OCI-M1 (cell line): ENCODE data around the gene MYBBP1A.

ENCODE experiments used
- DNase-seq: peaks from one replicate; lab custom pipeline; 2025; lab: John Stamatoyannopoulos, UW

MYBBP1A gene

DNA sequence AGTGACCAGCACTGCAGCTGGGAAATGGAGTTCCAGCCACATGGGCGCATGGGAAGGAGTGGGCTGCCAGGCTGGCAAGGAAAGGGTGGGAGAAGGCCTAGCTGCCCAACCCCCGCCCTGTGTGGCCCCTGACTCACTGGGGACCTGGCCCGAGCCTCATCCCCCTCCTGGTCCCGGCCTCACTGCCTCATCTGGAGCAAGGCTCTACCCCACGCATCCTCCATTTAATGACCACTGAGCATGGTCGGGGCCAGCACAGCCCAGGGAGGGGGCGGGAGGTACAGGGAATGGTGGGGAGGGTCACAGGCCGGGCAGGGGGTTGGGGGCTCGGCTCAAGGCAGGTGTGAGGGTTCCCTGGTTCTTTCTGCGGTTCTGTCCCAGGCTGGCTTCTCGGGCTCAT, 40.4 kb downstream of the MYBBP1A start:
- no peak for DNase-seq

DNA sequence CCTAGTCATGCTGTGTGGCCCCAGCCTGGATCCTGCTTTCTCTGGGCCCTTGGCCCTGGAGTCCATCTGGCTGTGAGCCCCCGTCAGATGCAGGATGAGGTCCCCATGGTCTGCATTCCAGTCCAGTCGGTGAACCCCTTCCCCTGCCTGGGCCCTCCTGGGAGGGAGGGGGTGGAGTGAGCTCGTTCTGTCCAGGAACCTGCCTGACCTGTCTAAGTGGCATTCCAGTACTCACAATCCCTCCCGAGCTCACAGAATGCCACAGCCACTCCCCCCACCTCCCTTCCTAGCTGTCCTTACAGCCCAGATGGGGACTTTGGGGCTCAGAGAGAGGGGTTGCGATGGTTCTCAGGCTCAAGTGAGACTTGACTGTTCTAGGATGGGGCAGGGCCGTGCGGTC, 41.0 kb downstream of the MYBBP1A start:
- no peak for DNase-seq

GRCh38 chr17:4513113-4514032, 41.8 kb downstream of the MYBBP1A start:
- peak; percentile 38 for DNase-seq

DNA sequence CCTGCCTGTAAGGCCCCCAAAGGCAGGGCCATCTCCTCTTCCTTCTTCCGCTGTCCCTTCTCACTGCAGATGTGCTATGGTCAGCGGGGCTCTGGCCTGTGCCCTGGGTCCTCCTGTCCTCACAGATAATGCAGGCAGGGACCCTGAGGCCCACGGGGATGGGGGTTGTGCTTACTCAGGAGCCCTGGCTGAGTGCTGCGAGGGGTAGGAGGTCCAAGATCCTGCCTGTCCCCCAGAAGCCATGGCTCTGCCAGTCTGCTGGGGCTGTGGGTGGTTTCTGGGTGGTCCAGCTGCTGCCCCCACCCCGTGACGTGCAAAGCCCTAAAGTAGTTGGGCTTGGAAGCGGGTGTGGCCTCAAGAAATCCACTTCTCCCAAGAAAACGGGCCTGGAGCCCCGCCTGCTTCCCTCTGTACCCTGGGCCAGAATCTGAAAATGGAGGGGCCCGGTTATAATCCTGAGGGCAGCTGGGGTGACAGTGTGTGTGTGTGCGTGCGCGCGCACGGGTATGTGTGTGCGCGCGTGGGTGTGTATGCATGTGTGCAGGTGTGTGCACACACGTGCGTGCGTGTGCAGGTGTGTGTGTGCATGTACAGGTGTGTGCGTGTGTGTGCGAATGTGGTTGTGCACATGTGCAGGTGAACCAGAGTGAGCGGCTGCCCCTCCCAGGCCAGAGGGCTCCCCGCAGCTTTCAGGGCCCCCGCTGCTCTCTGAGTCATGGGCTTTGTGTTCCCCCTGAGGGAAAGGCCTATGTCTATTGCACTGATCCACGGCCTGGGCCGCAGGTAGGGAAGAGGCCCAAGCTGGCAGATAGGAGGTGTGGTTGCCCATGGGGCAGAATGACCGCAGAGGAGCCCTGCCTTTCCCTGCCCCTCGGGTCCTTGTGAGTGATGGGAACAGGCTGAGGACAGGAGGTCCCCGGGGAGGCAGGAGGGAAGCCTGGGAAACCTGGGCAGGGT, 42.8 kb downstream of the MYBBP1A start:
- DNase-seq, result no peak

DNA sequence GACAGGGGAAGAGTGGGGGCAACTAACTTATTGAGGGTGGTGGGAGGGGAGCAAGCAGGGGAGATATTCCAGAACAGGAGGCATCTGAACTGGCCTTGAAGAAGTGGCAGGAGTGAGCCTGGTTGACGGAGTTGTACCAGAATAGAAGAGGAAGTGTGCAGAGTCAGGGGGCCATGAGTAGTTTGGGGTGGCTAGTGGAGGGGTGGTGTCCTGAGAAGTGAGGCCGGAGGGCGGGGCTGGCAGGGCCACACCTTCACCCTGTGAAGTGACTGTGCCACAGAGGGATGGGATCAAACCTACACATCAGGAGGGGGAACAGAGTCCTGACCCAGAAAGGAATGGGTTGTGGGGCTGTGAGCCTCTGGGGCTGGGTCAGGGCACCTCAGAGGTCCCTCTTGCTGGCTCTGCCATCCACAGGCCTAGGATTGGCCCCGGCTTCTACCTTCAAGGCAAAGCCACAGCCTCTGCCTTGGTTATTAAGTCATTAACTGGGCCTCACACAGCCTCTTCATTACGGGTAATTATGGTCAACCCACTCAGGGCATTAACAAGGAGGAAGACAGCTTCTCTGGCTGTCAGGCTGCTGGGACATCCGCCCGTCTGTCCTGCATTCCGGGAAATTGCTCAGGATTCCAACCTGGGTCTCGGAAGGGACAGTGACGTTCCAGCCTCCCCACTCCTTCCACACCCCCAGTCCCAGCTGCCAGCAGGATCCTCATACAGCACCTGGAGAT, 43.8 kb downstream of the MYBBP1A start:
- no peak for DNase-seq

- DNase-seq, result no peak
Measured at GRCh38 chr17:4510618-4510941, 44.6 kb downstream of the MYBBP1A start.

- no peak for DNase-seq
Measured at GRCh38 chr17:4509923-4510617, 45.1 kb downstream of the MYBBP1A start.

DNA sequence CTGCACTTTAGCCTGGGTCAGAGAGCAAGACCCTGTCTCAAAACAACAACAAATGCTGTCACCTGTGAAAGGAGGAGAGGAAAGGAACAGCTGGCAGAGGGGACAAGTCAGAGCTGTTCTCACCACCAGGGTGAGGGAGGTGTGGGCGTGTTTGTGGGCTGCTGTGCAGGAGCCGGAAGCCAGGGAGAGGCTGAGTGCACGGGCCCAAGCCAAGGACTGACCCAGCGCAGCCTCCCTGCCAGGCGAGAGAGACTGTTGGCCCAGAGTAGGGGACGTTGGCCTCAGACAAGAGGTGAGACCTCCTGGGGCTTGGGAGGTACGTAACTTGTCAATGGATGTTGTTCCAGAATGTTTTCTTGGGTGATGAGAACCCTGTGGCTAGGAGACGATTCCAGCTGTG, 45.8 kb downstream of the MYBBP1A start:
- peak; percentile 10 for DNase-seq

GRCh38 chr17:4508207-4508606, 47.0 kb downstream of the MYBBP1A start:
- DNase-seq, result no peak

DNA sequence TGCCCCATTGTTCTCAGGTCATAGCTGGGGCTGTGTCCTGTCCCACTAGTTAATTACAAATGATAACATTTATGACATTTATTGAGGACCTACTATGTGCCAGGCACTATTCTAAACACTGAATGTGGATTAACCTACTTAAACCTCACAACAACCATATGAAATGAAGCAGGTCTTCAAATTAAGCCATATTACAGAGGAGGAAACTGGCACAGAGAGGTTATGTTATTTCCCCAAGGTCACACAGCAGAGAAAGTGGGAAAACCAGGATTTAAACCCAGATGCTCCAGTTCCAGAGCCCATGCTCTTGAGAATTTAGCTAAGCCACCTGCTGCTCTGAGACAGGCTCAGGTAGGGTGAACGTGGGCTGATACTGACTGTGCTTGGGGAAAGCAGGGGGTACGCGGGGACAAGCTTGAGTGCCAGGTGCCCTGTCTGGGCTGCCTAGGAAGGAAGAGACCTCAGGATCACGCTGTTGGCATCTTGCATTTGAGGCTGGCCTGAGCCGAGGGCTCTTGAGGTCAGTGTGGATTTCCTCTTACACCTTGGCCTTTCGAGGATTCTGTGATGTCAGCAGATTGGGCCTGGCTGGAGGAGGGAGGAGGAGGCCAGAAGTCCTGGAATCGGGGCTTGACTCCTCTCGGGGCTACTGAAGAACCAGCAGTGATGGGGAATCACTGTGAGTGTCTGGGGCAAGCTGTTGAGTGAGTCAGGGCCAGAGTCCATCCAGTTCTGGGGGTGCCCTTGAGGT, 47.6 kb downstream of the MYBBP1A start:
- DNase-seq, result no peak

DNA sequence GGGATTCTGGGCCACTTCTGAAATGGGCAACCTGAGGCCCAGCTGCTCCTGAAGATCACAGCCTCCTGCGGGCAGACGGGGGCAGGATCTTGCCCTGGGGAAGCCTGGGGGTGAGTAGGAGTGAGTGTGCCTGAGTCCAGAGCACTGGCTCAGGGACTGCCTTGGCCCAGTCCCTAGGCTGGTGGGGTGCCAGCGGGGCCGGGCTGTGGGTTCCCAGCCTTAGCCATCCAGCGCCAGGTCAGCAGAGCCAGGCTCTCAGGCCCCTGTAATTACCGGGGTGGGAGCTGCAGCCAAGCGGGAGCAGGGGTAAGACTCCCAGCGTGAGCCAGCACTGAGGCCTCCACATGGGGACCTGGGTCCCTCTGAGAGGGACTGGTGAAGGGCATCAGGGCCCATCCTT, 48.3 kb downstream of the MYBBP1A start:
- no peak for DNase-seq

DNA sequence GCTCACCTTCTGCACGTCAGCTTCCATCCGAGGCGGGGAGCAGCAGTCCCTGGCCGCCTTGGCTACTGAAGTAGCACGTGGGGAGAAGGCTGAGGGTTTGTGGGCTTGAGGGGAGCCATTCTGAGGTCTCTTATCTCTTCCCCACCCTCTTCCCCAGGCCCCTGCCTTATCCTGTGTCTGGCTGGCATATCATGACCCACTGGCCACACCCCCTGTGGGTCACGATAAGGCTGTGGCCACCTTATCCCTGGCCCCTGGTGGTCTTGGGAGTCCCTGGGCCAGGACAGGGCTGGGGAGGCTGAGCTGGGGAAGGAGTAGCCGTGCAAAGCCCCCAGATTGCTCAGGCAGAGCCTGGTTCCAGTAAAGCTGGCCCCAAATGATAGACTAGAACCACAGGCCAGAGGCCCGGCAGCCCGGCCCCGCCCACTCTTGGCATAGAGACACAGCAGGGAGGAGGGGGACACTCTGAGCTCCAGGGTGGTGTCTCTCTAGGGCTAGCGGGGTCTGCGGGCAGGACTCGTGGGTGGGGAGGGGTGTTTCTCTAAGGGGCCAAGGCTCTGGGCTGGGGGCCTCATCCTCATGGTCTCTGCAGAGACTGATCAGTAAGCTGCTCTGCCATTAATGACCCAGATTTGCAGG, 48.9 kb downstream of the MYBBP1A start:
- DNase-seq, result peak; percentile 95

- DNase-seq, result no peak
Measured at GRCh38 chr17:4505187-4505586, 50.0 kb downstream of the MYBBP1A start.

DNA sequence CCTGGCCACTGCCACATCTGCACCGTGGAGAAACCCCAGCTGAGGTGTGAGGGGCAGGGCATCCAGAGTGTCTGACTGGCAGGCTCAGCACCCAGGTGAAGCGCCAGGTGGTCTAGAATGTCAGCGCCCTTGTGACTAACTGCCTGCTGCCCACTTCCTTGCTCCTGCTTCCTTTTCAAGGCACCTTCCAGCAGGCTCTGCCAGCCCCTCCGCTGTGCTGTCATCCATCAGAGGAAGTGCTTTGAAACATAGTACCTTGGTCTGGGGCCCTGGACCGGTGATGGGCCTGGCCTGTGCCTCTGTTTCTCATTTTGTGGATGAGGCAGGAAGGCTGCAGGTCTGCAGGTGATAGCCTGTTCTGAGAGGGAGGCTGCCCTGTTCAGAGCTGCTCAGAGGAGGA, 51.0 kb downstream of the MYBBP1A start:
- DNase-seq, result no peak

GRCh38 chr17:4503283-4504025, 51.7 kb downstream of the MYBBP1A start:
- DNase-seq, result no peak

- DNase-seq, result no peak
Measured at GRCh38 chr17:4502466-4503154, 52.6 kb downstream of the MYBBP1A start.

- DNase-seq, result peak; percentile 62
Measured at GRCh38 chr17:4501295-4501949, 53.8 kb downstream of the MYBBP1A start.

DNA sequence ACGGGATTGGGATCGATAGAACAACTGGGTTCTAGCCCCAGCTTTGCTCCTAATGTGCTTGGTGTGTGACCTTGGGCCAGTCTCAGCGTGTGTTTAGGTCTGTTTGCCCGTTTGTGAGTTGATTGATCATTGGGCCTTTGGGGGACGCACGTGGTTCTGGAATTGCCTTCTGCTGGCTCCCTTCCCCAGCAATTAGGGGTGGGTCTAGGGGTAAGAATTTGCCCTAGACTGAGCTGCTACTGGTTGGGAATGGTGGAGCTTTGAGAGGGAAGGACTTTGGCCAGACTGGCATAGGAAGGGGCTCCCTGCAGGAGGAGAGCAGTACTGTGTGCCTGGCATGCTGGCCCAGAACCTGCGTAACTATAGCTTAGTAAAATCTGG, 55.0 kb downstream of the MYBBP1A start:
- DNase-seq, result no peak
